Measurements from ENCODE around the gene COL18A1.
"Not testable (repeated sequence)": the region's sequence is repeated elsewhere in the genome, so short reads cannot be mapped to it uniquely, and the experiment has no call there.

COL18A1 gene

DNA sequence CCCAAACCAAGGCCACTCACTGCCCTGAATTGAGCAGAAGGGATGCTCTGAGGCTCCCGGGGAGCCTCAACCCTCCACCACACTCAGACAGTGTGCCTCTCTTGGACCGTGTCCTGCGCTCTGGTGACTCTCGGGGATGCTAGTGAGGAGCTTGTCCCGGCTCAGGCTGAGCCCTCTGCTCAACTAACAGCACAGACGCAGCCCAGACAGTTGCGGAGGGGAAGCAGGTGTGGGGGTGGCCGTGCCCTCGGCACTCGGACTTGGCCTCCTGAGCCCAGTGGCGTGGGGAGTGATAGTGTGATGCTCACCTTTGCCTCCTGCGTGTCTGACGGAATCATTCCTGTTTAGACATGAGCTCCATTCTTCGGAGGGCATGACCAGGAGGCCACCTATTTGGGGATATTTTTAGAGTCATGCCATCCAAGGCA, 152.7 kb downstream of the COL18A1 start:
- DNase-seq (ENCODE audit: extremely low spot score, insufficient read length, low read depth) (no peak), FAIRE-seq (no peak)

DNA sequence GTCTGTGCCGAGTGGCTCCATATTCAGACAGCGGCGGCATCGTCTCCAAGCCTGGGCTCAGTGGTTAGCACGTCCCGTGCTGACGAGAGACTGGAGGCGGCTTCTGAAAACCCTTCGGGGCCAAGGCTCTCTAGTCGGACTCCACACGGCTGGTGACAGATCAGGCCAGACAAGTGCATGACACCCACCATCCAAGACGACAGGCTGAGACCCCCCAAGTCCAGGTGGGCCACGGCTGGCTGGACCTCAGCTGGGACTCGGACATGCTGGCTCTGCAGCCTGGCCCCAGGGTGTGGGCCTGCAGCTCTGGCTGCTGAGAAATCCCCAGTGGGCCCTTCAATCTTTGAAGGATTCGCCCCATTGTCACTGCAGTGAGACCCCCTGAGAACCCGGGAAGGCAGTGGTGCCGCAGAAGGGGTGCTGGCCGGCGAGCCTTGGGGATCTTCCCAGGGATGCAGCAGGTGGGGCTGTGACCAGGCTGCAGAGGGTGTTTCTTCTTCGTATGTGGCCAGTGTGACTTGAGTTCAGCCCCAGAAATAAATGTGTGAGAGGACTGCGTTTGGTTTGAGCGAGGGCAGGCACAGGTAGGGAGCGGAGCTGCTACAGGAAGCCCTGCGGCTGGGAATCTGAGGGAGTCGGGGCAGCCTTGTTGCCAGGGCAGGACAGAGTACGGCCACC, 153.2 kb downstream of the COL18A1 start:
- DNase-seq (ENCODE audit: extremely low spot score, insufficient read length, low read depth) (no peak), FAIRE-seq (no peak)

DNA sequence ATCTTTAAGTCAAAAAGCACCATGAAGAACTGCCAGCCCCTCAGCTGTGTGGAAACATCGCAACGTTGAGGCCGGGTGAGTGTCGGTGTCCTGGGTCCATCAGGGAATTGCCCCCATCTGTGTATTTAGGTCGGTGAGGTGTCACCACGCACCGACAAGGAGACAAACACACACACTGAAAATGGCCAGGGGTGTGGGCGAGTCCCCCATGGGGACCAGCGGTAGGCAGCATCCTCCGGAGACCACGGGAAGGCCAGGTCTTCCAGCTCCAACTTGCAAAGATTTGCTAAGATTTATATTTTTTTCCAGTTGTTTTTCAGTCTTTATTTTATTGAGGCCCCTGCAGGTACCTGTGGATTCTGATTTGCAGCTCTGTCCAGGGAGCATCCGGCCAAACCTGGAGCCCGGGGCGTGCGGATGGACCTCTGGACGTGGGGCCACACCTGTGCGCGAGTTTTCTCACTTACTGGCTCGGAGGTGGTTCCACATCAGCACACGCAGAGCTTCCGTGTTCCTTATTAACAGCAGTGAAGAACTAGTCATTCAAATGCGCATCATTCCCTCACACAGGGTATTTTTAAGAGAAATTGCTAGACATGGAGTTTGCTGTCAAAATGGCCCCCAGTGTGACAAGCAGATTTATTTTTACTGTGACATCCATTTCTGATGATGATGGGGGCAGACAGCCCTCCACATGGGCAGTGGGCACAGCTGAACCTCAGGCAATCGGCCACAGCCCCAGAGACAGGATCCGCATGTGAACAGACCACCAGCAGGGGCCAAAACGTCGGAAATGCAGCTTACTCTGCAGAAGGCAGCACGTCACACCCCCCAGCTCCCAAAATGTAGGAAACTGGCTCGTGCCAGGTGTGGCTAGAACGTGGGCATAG, 154.5 kb downstream of the COL18A1 start:
- DNase-seq (ENCODE audit: extremely low spot score, insufficient read length, low read depth) = no peak
- no peak for FAIRE-seq

DNA sequence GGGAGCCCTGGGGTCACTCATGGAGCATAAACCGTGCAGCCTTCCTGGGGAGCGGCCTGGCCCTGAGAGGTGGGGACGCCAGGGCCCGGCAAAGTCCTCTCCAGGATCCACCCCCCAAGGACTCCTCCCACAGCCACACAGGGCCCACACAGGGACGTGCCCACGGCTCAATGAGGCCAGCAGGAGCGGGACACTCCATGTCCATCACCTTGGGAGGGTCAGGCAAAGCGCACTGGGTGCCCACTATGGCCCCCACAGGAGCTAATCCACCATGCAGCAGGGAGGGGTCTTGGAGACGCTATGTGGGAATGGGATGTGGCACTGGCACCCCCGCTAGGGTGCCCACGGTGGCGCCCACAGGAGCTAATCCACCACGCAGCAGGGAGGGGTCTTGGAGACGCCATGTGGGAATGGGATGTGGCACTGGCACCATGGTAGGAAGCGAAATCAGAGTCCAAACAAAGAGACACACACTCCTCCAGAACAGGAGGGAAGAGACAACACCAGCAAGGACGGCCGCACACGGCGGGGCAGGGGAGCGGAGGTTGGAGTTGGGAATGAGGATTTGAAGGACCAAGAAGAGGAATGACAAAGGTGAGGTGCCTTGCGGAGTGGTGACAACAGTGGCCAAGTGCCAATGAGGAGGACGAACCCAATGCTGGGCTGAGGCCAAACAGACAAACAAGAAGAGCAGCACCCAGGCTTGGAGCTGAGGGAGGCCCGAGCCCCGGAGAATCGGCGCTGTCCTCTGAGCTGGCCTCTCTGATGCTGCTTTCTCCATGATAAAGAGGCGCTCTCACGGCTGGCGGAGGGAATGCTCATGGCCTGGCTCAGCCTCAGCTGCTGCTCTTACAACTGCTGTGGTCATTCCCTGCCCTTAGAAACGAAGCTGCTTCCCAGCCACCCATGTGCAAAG, 155.4 kb downstream of the COL18A1 start:
- no peak for DNase-seq (ENCODE audit: extremely low spot score, insufficient read length, low read depth)
- no peak for FAIRE-seq

DNA sequence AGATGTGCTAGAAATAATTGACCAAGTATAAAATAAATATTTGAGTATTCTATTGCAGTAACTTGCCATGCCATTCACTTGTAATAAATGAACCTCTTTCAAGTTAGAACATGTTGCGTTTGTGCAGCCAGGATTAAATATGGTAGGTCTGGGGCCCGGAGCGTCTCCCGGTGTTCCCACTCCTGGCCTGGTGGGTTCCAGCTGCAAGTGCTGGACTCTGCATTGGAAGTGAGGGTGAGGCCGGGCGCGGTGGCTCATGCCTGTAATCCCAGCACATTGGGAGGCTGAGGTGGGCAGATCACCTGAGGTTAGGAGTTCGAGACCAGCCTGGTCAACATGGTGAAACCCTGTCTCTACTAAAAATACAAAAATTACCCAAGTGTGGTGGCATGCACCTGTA, 156.3 kb downstream of the COL18A1 start:
- not testable (repeated sequence) for FAIRE-seq

DNA sequence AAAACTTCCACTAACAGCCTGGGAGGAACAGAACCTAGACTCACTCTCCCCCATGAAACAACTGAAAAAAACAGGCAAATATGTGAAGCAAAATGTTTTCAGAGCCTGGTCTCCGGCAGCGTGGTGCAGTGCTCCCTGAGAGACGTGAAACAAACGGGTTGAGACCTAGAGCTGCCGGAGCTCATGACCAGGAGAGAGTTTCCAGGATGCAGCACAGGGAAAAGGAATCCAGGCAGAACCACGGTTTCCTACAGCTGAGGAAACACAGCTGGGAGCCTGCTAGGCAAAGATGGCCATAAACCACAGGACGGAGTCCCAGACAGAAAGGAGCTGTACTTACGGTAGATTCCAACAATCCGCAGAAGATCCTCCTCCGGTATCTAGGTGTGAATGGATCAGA, 157.4 kb downstream of the COL18A1 start:
- FAIRE-seq (no peak), DNase-seq (ENCODE audit: extremely low spot score, insufficient read length, low read depth) (no peak)

More for the DNA sequence above, 156.3 kb downstream of the COL18A1 start:
- DNase-seq (ENCODE audit: extremely low spot score, insufficient read length, low read depth) = not testable (repeated sequence)

DNA sequence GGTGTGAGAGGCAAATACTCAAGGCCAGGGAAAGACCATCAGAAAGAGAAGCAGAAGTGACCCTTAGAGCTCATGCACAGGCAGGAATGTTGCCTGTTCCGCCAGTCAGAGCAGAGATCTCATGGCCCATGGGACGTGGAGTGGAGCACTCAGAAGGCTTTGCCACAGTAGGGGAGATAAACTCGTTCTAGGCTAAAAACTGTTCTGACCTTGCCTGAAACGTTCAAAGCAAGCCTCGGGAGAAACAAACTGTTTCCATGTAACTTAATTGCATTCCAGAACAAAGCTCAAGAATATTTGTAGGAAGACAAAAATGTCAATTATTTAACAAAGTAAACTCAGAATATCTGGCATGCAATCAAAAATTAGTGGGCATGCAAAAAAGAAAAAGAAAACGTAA, 158.0 kb downstream of the COL18A1 start:
- FAIRE-seq (no peak), DNase-seq (ENCODE audit: extremely low spot score, insufficient read length, low read depth) (no peak)

Measured in GM18507 (cell line).